HG03520 (cell line): ENCODE results near the gene KAZALD1.

Experiments
- ATAC-seq: cut with Tn5 transposase; IDR thresholded peaks from one replicate; pipeline ENCODE4 v1.9.1; 2021; ENCODE audit warnings: mild to moderate bottlenecking, moderate library complexity; ENCODE audit not compliant: unreplicated experiment

Gene KAZALD1

DNA sequence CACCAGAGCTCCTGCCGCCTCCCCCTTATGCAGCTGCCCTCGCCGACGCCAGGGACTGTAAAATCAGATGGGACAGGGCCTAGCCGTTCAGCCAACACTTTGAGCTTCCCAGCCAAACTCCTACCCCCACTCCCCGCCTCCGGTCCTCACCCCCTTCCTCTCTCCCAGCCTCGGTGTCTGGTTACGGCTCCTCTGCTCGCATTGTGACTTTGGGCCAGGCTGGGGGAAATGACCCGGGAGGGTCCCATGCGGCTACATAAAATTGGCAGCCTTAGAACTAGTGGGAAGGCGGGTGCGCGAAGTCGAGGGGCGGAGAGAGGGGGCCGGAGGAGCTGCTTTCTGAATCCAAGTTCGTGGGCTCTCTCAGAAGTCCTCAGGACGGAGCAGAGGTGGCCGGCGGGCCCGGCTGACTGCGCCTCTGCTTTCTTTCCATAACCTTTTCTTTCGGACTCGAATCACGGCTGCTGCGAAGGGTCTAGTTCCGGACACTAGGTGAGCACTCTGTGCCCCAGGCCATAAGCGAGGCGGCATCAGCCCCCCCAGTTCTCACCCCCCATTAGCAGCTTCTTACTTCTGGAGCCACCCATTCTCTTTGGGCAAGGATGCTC, at the start of gene KAZALD1:
KAZALD1 (plus strand) TSS at position 366 of the 608 bp plus-strand sequence. CDS start 604 bp downstream, outside the sequence.
- ATAC-seq, result no peak

DNA sequence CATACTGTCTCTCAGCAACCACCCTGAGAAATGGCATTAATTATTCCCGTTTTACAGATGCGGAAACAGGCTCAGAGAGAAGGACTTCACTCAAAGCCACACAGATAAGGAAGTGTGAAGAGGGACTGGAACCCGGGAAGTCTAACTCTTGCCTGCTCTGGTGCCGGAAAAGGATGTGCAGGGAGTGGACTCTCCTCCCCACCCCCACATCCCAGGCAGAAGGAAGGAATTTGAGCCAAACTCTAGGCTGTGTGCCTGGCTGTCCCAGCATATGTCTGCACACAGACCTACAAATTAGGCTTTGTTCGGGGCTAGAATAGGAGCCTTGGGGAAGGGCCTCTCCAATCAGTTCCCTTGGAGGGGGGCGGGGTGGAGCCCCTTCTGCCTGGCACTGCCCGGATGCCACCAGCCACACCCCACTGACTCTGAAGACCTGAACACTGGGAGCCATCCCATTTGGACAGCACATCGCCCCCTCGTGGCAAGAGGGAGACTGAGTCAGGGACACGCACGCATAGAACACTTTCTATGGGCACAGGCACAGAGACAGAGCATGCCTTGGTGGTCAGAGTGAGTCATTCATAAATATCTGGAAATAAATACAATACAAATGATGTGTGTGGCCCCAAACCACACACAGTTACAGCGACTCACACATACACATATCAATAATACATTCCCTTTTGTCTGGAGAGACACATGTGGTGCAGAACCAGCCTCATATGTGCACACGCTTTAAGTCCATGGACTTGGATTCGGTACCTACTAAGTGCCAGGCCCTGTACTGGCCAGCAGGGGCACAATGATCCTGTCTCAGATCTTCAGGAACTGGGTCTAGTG, 49.0 kb upstream of the KAZALD1 start:
- ATAC-seq, result peak; percentile 63

GRCh38 chr10:101013365-101013825, 48.4 kb upstream of the KAZALD1 start:
- ATAC-seq, result no peak

- no peak for ATAC-seq
Observed at GRCh38 chr10:101014230-101014884, 47.4 kb upstream of the KAZALD1 start.

GRCh38 chr10:101014966-101015581, 46.7 kb upstream of the KAZALD1 start:
- no peak for ATAC-seq

- ATAC-seq, result no peak
Observed at GRCh38 chr10:101015582-101015973, 46.2 kb upstream of the KAZALD1 start.

- no peak for ATAC-seq
Observed at GRCh38 chr10:101016814-101017213, 45.0 kb upstream of the KAZALD1 start.

- no peak for ATAC-seq
Observed at GRCh38 chr10:101018118-101018599, 43.6 kb upstream of the KAZALD1 start.

DNA sequence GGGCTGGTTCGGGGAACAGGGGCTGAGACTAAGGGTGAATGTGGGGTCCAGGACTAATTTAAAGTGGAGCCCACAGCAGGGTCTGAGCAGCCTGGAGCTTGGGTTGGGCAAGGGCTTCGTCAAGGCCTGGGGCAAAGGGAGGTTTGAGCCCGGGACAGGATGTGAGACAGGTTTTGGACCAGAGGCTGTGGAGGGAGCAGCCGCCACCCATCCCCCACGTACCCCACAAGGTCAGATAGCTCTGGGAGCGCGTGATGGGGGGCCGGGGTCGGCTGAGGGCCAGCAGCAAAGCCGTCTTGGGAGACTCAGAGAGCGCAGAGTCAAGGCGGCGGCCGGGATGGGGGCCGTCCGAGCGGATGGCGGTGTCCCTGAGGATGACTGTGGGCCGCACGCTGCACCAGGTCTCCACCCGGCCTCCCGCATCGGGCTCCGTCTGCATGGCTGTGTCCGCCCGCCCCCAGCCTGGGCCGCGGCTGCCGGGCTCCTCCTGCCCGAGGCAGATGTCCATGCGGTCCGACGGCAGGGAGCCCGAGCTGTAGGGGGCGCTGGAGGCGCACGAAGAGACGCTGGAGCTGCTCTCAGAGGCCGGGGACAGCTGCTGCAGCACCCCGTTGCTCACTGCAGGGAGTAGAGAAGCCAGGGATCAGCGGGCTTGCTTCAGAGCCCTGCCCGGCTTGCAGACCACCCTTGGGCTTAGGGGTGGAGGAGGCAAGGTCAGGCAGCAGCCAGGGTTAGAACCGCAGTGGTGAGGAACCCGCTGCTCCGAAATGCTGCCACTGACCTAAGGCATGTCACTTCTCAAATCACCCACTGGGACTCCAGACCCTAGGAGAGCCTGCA, 43.0 kb upstream of the KAZALD1 start:
- ATAC-seq, result no peak

- no peak for ATAC-seq
Observed at GRCh38 chr10:101019440-101019703, 42.4 kb upstream of the KAZALD1 start.

DNA sequence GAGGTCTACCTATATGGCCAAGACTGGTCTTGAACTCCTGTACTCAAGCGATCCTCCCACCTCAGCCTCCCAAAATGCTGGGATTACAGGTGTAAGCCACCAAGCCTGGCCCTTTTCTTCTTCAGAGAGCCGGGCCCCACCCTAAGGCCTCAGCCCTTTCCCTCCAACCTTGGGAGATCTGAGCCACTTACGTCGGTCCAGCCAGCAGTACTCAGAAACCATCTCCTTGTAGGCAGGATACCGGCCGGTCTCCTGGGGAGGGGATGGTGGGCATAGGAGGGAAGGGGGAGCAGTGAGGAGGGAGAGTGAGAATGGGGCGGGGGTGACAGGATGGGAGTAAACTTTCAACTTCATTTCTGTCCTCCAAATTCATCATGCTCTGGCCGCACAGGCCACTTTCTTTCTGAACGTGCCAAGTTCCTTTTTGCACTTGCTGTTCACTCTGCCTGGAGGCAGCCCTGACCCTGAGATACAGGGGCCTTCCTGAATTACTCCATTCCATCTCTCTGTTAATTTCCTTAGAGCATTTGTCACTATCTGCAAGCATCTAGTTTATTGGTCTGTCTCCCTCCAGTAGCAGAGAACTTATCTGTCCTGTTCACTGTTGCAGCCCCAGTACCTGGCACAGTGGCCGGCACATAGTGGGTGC, 41.2 kb upstream of the KAZALD1 start:
- ATAC-seq, result no peak

- no peak for ATAC-seq
Observed at GRCh38 chr10:101021239-101021638, 40.5 kb upstream of the KAZALD1 start.

DNA sequence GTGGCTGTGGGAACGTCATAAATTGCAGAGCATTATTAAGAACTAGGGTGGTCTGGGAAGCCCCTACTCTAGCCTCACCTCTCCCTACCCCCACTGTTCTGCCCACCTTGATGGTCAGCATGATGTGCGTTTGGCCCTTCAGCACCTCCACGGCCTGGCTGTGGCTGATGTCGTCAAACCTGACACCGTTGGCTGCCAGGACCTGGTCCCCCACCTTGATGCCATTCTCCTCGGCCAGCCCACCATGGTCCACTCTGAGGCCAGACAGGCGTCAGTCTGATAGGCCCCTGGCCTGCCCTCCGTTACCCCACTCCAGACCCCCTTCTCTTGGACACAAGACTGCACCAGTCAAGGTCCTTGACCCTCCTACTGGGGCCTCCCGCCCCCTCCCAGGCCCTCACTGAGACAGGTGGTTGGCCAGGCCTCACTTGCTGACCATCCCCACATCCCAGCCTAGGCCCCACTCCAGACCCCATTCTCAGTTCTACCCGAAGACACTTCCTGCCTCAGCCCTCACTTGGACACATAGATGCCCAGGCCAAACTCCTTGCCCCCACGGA, 40.0 kb upstream of the KAZALD1 start:
- ATAC-seq, result no peak

DNA sequence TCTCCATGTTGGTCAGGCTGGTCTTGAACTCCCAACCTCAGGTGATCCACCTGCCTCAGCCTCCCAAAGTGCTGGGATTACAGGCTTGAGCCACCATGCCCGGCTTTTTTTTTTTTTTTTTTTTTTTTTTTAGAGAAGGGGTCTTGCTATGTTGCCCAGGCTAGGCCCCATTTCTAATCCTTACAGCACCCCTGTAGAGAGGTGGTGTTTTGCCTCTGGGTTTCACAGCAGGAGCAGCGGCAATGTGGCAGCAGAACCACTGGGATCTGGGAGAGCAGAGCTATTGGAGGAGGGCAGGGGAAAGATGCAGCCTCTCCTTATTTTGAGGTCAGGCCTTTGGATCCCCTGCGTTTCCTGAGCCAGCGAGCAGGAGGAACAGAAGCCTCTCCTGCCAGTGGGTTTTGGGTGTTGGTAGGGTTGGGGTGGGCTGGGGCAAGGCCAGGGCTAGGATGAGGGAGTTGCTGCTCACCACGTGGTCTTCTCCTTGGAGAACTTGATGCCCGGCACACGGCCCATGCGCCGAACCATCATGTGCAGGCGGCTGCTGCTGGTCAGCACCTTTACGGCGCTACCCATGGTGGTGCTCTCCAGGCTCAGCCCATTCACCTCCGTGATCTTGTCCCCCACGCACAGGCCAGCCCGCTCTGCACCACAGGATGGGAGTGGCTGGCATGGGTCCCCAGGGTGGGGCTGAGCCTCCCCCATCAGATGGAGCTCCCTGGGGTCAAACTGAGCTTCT, 38.7 kb upstream of the KAZALD1 start:
- ATAC-seq, result no peak

DNA sequence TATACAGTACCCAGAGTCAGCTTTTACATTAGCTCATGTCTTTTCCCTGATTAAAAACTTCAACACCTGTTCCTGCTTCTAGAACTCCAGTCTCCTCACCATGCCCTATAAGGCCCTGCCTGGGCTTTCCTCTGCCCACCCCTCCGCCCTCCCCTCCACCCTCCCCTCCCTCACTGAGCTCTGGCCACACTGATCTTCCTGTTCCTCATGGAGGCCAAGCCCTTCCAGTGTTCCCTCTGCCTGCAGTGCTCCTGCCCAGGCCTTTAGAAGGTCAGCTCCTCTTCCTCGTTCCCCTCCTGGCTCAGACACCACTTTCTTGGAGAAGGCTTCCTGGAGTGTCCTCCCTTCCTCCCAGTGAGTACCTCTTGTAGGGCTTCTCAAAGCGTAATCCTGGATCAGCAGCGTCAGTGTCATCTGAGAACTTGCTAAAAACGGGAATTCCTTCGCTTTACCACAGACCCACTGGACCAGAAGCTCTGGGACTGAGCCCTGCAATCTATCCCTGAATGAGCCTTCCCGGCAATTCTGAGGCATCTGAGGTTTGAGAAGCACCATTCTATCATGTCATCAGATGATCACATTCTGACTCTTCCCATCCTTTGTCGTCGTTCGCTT, 34.6 kb upstream of the KAZALD1 start:
- no peak for ATAC-seq

GRCh38 chr10:101028446-101029337, 33.1 kb upstream of the KAZALD1 start:
- ATAC-seq, result no peak

GRCh38 chr10:101029520-101030295, 32.1 kb upstream of the KAZALD1 start:
- ATAC-seq, result no peak
